ENCODE measurements around the gene VRK3. TPM values are rescaled to one million over a fixed set of nuclear protein-coding genes. Genes with fewer than 3 reads are reported as not detected.

Gene VRK3
- total RNA-seq, 3 donors from 2014 or later (not counting 1 experiment from before 2014, with no cell fraction given), result 82.7 to 105 (median 93.7) TPM

- Histone ChIP-seq H3K27me3 (ENCODE audit: control insufficient read depth, insufficient read depth, low read length) (no peaks in the 10 kb centered on the region), H3K36me3 (ENCODE audit: control insufficient read depth, insufficient read depth, low read length) (peaks cover 35% of the 10 kb centered on the region), H3K4me3 (ENCODE audit: low read length) (no peak overlapping the region), H3K9me3 (ENCODE audit: control insufficient read depth, insufficient read depth, low read length) (peaks cover 29% of the 10 kb centered on the region), H3K4me1 (ENCODE audit: control insufficient read depth, insufficient read depth, low read length) (peaks cover 16% of the 10 kb centered on the region), H3K27ac (ENCODE audit: low read length) (no peak overlapping the region)
- no peak for TF ChIP-seq CTCF (IDR thresholded peaks at IDR 0.05)
- Mint-ChIP-seq H3K27ac (no peak overlapping the region), H3K4me1 (peaks cover 14% of the 10 kb centered on the region in 2 donors), H3K36me3 (peaks cover 33% of the 10 kb centered on the region), H3K27me3 (ENCODE audit: low read depth in 2 of 2) (no peaks in the 10 kb centered on the region), H3K9me3 (peaks cover 3 to 10% of the 10 kb centered on the region in 2 donors), H3K4me3 (no peak overlapping the region)
- intact Hi-C loops (cut with micrococcal nuclease), result no loop called here
- 99% methylated on average over 4 of the region's 4 CpGs for WGBS (ENCODE audit: insufficient coverage)
- DNase-seq (no peak), ATAC-seq (no peak)
These were observed 22.5 kb upstream of the VRK3 start for GRCh38 chr19:50047671-50048070.

GRCh38 chr19:50046649-50047503 is 21.7 kb upstream of the VRK3 start:
- Mint-ChIP-seq H3K4me1 (peaks cover 14 to 17% of the 10 kb centered on the region in 2 donors), H3K27me3 (ENCODE audit: low read depth in 2 of 2) (no peaks in the 10 kb centered on the region), H3K9me3 (peaks cover 3 to 10% of the 10 kb centered on the region in 2 donors), H3K27ac (no peak overlapping the region), H3K36me3 (peaks cover 41% of the 10 kb centered on the region), H3K4me3 (no peak overlapping the region)
- Histone ChIP-seq H3K9me3 (ENCODE audit: control insufficient read depth, insufficient read depth, low read length) (peaks cover 29% of the 10 kb centered on the region), H3K27me3 (ENCODE audit: control insufficient read depth, insufficient read depth, low read length) (no peaks in the 10 kb centered on the region), H3K4me3 (ENCODE audit: low read length) (no peak overlapping the region), H3K4me1 (ENCODE audit: control insufficient read depth, insufficient read depth, low read length) (peaks cover 16% of the 10 kb centered on the region), H3K27ac (ENCODE audit: low read length) (no peak overlapping the region), H3K36me3 (ENCODE audit: control insufficient read depth, insufficient read depth, low read length) (peaks cover 43% of the 10 kb centered on the region)
- intact Hi-C loops (cut with micrococcal nuclease), result no loop called here
- DNase-seq, result peak; percentile 33 to 81
- 93% methylated on average over 13 of the region's 14 CpGs for WGBS (ENCODE audit: insufficient coverage)
- peak; percentile 56 for TF ChIP-seq CTCF (IDR thresholded peaks at IDR 0.05)
- ATAC-seq, result no peak

- H3K4me1 Mint-ChIP-seq, result peaks cover 1 to 5% of the 10 kb centered on the region in 2 donors
These were observed 19.8 kb upstream of the VRK3 start for GRCh38 chr19:50044922-50045321.

More at GRCh38 chr19:50044922-50045321, 19.8 kb upstream of the VRK3 start:
- H3K27ac Mint-ChIP-seq, result no peak overlapping the region
- H3K9me3 ChIP-seq (ENCODE audit: control insufficient read depth, insufficient read depth, low read length), result peaks cover 29% of the 10 kb centered on the region
- H3K36me3 ChIP-seq (ENCODE audit: control insufficient read depth, insufficient read depth, low read length), result peaks cover 61% of the 10 kb centered on the region
- H3K27me3 ChIP-seq (ENCODE audit: control insufficient read depth, insufficient read depth, low read length), result no peaks in the 10 kb centered on the region
- peaks cover 1% of the 10 kb centered on the region for H3K4me1 ChIP-seq (ENCODE audit: control insufficient read depth, insufficient read depth, low read length)
- H3K36me3 Mint-ChIP-seq, result peaks cover 48% of the 10 kb centered on the region
- intact Hi-C loops (cut with micrococcal nuclease), result no loop called here
- TF ChIP-seq CTCF (IDR thresholded peaks at IDR 0.05), result no peak
- DNase-seq (no peak), ATAC-seq (no peak)
- H3K9me3 Mint-ChIP-seq, result peaks cover 3 to 10% of the 10 kb centered on the region in 2 donors
- H3K27ac ChIP-seq (ENCODE audit: low read length), result no peak overlapping the region
- no peak overlapping the region for H3K4me3 ChIP-seq (ENCODE audit: low read length)
- H3K27me3 Mint-ChIP-seq (ENCODE audit: low read depth in 2 of 2), result no peaks in the 10 kb centered on the region
- 100% methylated on average over 7 of the region's 7 CpGs for WGBS (ENCODE audit: insufficient coverage)
- H3K4me3 Mint-ChIP-seq, result no peak overlapping the region
